HL-60 (cell line): Measurements from ENCODE around the gene RD3L.
A peak's percentile ranks its signal among the peaks of the same experiment; 100 is the strongest.

Source experiments
- CTCF ChIP-seq: IDR thresholded peaks from one replicate; pipeline ENCODE4 v1.5.1; 2011; ENCODE audit warnings: low read length, control low read depth, inconsistent platforms; ENCODE audit not compliant: insufficient read depth
- GABPA ChIP-seq: IDR thresholded peaks from 2 replicates; pipeline ENCODE4 v1.6.1; 2012; ENCODE audit warnings: low read depth
- POLR2AphosphoS5 ChIP-seq: IDR thresholded peaks from 2 replicates; pipeline ENCODE4 v1.6.1; 2012; ENCODE audit warnings: low read depth

- TF ChIP-seq CTCF = no peak
- peak; percentile 86 for TF ChIP-seq POLR2AphosphoS5
- TF ChIP-seq GABPA = peak; percentile 64; the same call in 1 of the 2 replicates
Observed at GRCh38 chr14:103931422-103931821, 10.9 kb downstream of the RD3L start.
